CD4-positive, alpha-beta memory T cell (primary cell): Measurements from ENCODE around the gene SAP25. TPM values are rescaled to one million over a fixed set of nuclear protein-coding genes. Genes with fewer than 3 reads are reported as not detected.

Experiments
- CTCF ChIA-PET: fragments of 350-600 bp; sonication (Branson Sonifier 250); formaldehyde crosslinking; loops from one replicate; lab custom pipeline; 2021; ENCODE audit warnings: inconsistent platforms; ENCODE audit not compliant: partially characterized antibody; lab: Charles Lee
- POLR2A ChIA-PET: fragments of 350-600 bp; sonication (Branson Sonifier 250); formaldehyde crosslinking; loops from one replicate; lab custom pipeline; 2021; ENCODE audit not compliant: partially characterized antibody; lab: Charles Lee
- DNase-seq, 5 donors: peaks; one replicate each; pipeline versions ENCODE4 v3.0.0 to v3.0.0-alpha.2; 2020 to 2022; ENCODE audit warnings: mixed read lengths in 1 of 5
- H3K27ac ChIP-seq: one replicate; pipeline ENCODE4 v1.7.0; 2013; ENCODE audit warnings: low read depth, low read length
- H3K27me3 ChIP-seq: 2 replicates; pipeline ENCODE4 v1.7.0; 2013; ENCODE audit warnings: mild to moderate bottlenecking, low read length, moderate library complexity; ENCODE audit not compliant: insufficient read depth
- H3K36me3 ChIP-seq: 2 replicates; pipeline ENCODE4 v1.7.0; 2013; ENCODE audit warnings: mild to moderate bottlenecking, low read length, moderate library complexity; ENCODE audit not compliant: insufficient read depth
- H3K4me1 ChIP-seq: 2 replicates; pipeline ENCODE4 v1.7.0; 2013; ENCODE audit warnings: mild to moderate bottlenecking, low read length, moderate library complexity; ENCODE audit not compliant: insufficient read depth
- H3K4me3 ChIP-seq, 2 donors: one replicate each; pipeline ENCODE4 v1.7.0; 2013; ENCODE audit warnings: low read length in 2 of 2, mild to moderate bottlenecking in 1 of 2
- H3K9me3 ChIP-seq, 2 donors: one replicate each; pipeline ENCODE4 v1.7.0; 2013; ENCODE audit warnings: low read length in 2 of 2, control low read depth in 1 of 2; ENCODE audit not compliant: control insufficient read depth in 1 of 2
- H3K27ac Mint-ChIP-seq, 7 donors: one replicate each; pipeline ENCODE4 v1.8.0; 2020 to 2021; ENCODE audit warnings: mixed read lengths in 7 of 7, mild to moderate bottlenecking in 6 of 7, inconsistent platforms in 3 of 7, moderate library complexity in 3 of 7
- H3K27me3 Mint-ChIP-seq, 2 donors: one replicate each; pipeline ENCODE4 v1.8.0; 2020 to 2021; ENCODE audit warnings: mixed read lengths in 2 of 2
- H3K36me3 Mint-ChIP-seq, 2 donors: one replicate each; pipeline ENCODE4 v1.8.0; 2020 to 2021; ENCODE audit warnings: mixed read lengths in 2 of 2, inconsistent platforms in 1 of 2, mild to moderate bottlenecking in 1 of 2
- H3K4me1 Mint-ChIP-seq, 4 donors: one replicate each; pipeline ENCODE4 v1.8.0; 2020 to 2021; ENCODE audit warnings: mixed read lengths in 4 of 4, mild to moderate bottlenecking in 1 of 4
- H3K4me3 Mint-ChIP-seq, 8 donors: one replicate each; pipeline ENCODE4 v1.8.0; 2020 to 2021; ENCODE audit warnings: mixed read lengths in 8 of 8, mild to moderate bottlenecking in 7 of 8, moderate library complexity in 6 of 8, inconsistent platforms in 3 of 8
- H3K9me3 Mint-ChIP-seq, 8 donors: one replicate each; pipeline ENCODE4 v1.8.0; 2020 to 2021; ENCODE audit warnings: mixed read lengths in 8 of 8, mild to moderate bottlenecking in 5 of 8, inconsistent platforms in 3 of 8, moderate library complexity in 1 of 8
- intact Hi-C: fragments of 100-400 bp; cut with micrococcal nuclease; formaldehyde crosslinking; loops from one replicate; pipeline ENCODE4 v1.15.1; 2023
- polyA plus RNA-seq, 2 donors: library from polyadenylated mRNA; unstranded; fragments of 300-500 nt; fragmentation: Illumina TruSeq; gene quantifications; one replicate each; pipeline ENCODE4 v1.2.3, GENCODE V29; 2021
- total RNA-seq, 2 experiments: library from RNA; stranded (reverse); gene quantifications; one replicate each; pipeline ENCODE4 v1.2.3, GENCODE V29; 2021

Gene SAP25
- total and polyA plus RNA-seq, 4 experiments from 2014 or later: 0.72 to 126 (median 119) TPM; not detected in 1

DNA sequence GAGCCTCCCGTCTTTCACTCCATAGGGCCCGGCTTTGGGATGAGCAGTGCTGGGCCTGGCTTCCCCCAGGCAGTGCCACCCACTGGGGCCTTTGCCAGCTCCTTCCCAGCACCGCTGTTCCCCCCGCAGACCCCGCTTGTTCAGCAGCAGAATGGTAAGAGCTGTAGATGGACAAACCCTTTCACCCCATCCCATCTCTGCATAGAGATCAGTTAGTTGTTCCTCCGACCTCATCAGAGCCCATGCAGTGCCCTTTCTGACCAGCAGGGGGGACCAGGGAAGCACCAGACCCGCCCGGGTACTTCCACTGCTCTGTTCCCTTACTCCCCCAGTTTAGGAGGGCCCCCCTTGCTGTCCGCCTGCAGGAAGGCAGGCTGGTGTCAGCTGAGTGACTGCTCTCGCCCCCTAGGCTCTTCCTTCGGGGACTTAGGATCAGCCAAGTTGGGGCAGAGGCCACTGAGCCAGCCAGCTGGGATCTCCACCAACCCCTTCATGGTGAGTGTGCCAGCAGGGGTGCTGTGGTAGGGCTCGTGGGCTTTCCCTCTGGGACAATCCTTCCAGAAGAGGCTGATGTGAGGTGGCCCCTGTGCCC, 9.8 kb downstream of the SAP25 start:
- Histone ChIP-seq H3K4me1 (peaks cover 29% of the 10 kb centered on the region), H3K36me3 (peaks cover 27% of the 10 kb centered on the region), H3K27ac (peak overlapping the region; percentile 32), H3K9me3 (no peaks in the 10 kb centered on the region), H3K4me3 (no peak overlapping the region), H3K27me3 (no peaks in the 10 kb centered on the region)
- peaks cover 8 to 33% of the 10 kb centered on the region in 2 donors for H3K36me3 Mint-ChIP-seq
- H3K27ac Mint-ChIP-seq: peak overlapping the region; percentile 39 to 84 (median 59)
- ChIA-PET CTCF (interaction anchor here (0.6 to 13.2 kb wide), 29 partner anchors 10 to 387 kb away, joined by 3 to 266 read pairs (median 5); partner anchors contain the start of genes AGFG2, FBXO24, GIGYF1 and GPC2), POLR2A (interaction anchor here (0.8 to 12.1 kb wide), 14 partner anchors 15 to 135 kb away, joined by 3 to 307 read pairs (median 4); partner anchors contain the start of genes FBXO24, GNB2, LRCH4 and MEPCE)
- DNase-seq: peak; percentile 74 to 80 (median 77)
- H3K4me3 Mint-ChIP-seq: no peak overlapping the region
- intact Hi-C loops: loop anchor here (1.0 kb wide), 4 partner anchors 24 to 161 kb away; no protein-coding TSS in a partner anchor
- peaks cover 16 to 40% (median 29%) of the 10 kb centered on the region in 4 donors for H3K4me1 Mint-ChIP-seq
- no peaks in the 10 kb centered on the region for H3K27me3 Mint-ChIP-seq
- H3K9me3 Mint-ChIP-seq: no peaks in the 10 kb centered on the region

DNA sequence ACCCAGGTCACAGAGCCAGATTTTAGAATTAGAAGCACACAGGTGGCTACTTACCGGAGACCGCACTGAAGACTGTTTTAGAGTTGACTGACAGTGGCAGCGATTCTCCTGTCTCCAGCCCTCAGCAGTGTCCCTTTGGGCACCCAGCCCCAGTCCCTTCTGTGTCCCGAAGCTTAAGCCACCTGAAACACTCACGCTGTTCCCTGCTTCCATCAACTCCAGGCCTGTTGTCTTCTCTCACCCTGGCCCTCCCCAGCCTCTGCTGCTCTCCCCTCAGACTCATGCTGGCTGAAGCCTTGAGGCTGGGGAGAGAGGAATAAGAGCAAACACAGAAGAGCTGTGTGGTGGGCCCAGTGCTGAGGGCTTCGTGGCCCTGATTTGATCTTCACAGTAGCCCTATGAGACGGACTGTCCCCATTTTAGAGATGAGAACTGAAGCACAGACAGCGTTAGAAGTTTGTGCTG, 10.6 kb downstream of the SAP25 start:
- CTCF ChIA-PET: interaction anchor here (0.7 to 13.2 kb wide), 19 partner anchors 9 to 161 kb away, joined by 3 to 266 read pairs (median 9); partner anchors contain the start of genes AGFG2, FBXO24, GIGYF1 and LRCH4
- POLR2A ChIA-PET: interaction anchor here (0.8 to 12.1 kb wide), 8 partner anchors 14 to 134 kb away, joined by 3 to 307 read pairs (median 4); partner anchors contain the start of genes FBXO24, GNB2, LRCH4 and MEPCE
- Histone ChIP-seq H3K36me3 (peaks cover 27% of the 10 kb centered on the region), H3K9me3 (no peaks in the 10 kb centered on the region), H3K27ac (no peak overlapping the region), H3K4me1 (peaks cover 25% of the 10 kb centered on the region), H3K27me3 (no peaks in the 10 kb centered on the region), H3K4me3 (no peak overlapping the region)
- Mint-ChIP-seq H3K36me3 (peaks cover 8 to 36% of the 10 kb centered on the region in 2 donors), H3K4me3 (no peak overlapping the region), H3K27me3 (no peaks in the 10 kb centered on the region), H3K9me3 (no peaks in the 10 kb centered on the region), H3K27ac (peak overlapping the region in 1 of 7 donors; percentile 79), H3K4me1 (peaks cover 12 to 36% (median 23%) of the 10 kb centered on the region in 4 donors)
- intact Hi-C loops: no loop called here
- DNase-seq: no peak

GRCh38 chr7:100562195-100563099, 11.3 kb downstream of the SAP25 start:
- Histone ChIP-seq H3K4me1 (peaks cover 18% of the 10 kb centered on the region), H3K27me3 (no peaks in the 10 kb centered on the region), H3K36me3 (peaks cover 27% of the 10 kb centered on the region), H3K4me3 (no peak overlapping the region), H3K27ac (no peak overlapping the region), H3K9me3 (no peaks in the 10 kb centered on the region)
- ChIA-PET CTCF (interaction anchor here (0.7 to 13.2 kb wide), 15 partner anchors 15 to 162 kb away, joined by 3 to 266 read pairs (median 9); partner anchors contain the start of genes AGFG2, FBXO24, GIGYF1 and LRCH4), POLR2A (interaction anchor here (1.1 to 12.1 kb wide), 4 partner anchors 17 to 93 kb away, joined by 4 to 307 read pairs (median 29); partner anchors contain the start of genes FBXO24 and LRCH4)
- Mint-ChIP-seq H3K4me1 (peaks cover 12 to 29% (median 18%) of the 10 kb centered on the region in 4 donors), H3K27ac (peak overlapping the region in 2 of 7 donors; percentile 29 to 79), H3K4me3 (no peak overlapping the region), H3K27me3 (no peaks in the 10 kb centered on the region), H3K9me3 (no peaks in the 10 kb centered on the region), H3K36me3 (peaks cover 8 to 37% of the 10 kb centered on the region in 2 donors)
- intact Hi-C loops: no loop called here
- DNase-seq: no peak

GRCh38 chr7:100561491-100562194, 12.1 kb downstream of the SAP25 start:
- ChIA-PET POLR2A (interaction anchor here (1.1 to 4.0 kb wide), 3 partner anchors 16 to 92 kb away, joined by 4 to 51 read pairs (median 10); partner anchors contain the start of genes FBXO24 and LRCH4), CTCF (interaction anchor here (0.7 to 13.2 kb wide), 16 partner anchors 16 to 163 kb away, joined by 3 to 266 read pairs (median 12); partner anchors contain the start of genes AGFG2, FBXO24, GIGYF1 and LRCH4)
- H3K4me1 Mint-ChIP-seq: peaks cover 12 to 29% (median 17%) of the 10 kb centered on the region in 4 donors
- no peaks in the 10 kb centered on the region for H3K9me3 ChIP-seq
- no peak for DNase-seq
- no peak overlapping the region for H3K4me3 Mint-ChIP-seq
- H3K36me3 ChIP-seq: peaks cover 28% of the 10 kb centered on the region
- peaks cover 17% of the 10 kb centered on the region for H3K4me1 ChIP-seq
- peaks cover 14 to 43% of the 10 kb centered on the region in 2 donors for H3K36me3 Mint-ChIP-seq
- no peak overlapping the region for H3K4me3 ChIP-seq
- H3K27me3 ChIP-seq: no peaks in the 10 kb centered on the region
- intact Hi-C loops: no loop called here
- no peaks in the 10 kb centered on the region for H3K9me3 Mint-ChIP-seq
- H3K27me3 Mint-ChIP-seq: no peaks in the 10 kb centered on the region
- peak overlapping the region in 1 of 7 donors; percentile 31 for H3K27ac Mint-ChIP-seq
- no peak overlapping the region for H3K27ac ChIP-seq

- no peaks in the 10 kb centered on the region for H3K9me3 ChIP-seq
- DNase-seq: no peak
- H3K4me1 Mint-ChIP-seq: peaks cover 12 to 28% (median 15%) of the 10 kb centered on the region in 4 donors
- no peak overlapping the region for H3K27ac ChIP-seq
- H3K27me3 Mint-ChIP-seq: no peaks in the 10 kb centered on the region
- H3K27ac Mint-ChIP-seq: peak overlapping the region in 2 of 7 donors; percentile 34 to 65
- H3K27me3 ChIP-seq: no peaks in the 10 kb centered on the region
- POLR2A ChIA-PET: interaction anchor here (0.7 to 4.0 kb wide), 18 partner anchors 9 to 134 kb away, joined by 3 to 51 read pairs (median 8); partner anchors contain the start of genes AGFG2, MOSPD3, NYAP1 and TSC22D4
- peaks cover 0 to 2% (median 0%) of the 10 kb centered on the region in 8 donors for H3K9me3 Mint-ChIP-seq
- intact Hi-C loops: loop anchor here (1.0 to 2.0 kb wide), 6 partner anchors 20 to 166 kb away; partner anchors contain the start of genes AGFG2 and NYAP1
- H3K4me1 ChIP-seq: peaks cover 15% of the 10 kb centered on the region
- peaks cover 27 to 57% of the 10 kb centered on the region in 2 donors for H3K36me3 Mint-ChIP-seq
- H3K36me3 ChIP-seq: peaks cover 45% of the 10 kb centered on the region
- CTCF ChIA-PET: interaction anchor here (0.7 to 13.2 kb wide), 31 partner anchors 8 to 212 kb away, joined by 3 to 266 read pairs (median 6); partner anchors contain the start of genes AGFG2, FBXO24, LRCH4 and NYAP1
- H3K4me3 Mint-ChIP-seq: no peak overlapping the region
- H3K4me3 ChIP-seq: no peak overlapping the region
Observed at GRCh38 chr7:100559127-100559526, 14.6 kb downstream of the SAP25 start.

DNA sequence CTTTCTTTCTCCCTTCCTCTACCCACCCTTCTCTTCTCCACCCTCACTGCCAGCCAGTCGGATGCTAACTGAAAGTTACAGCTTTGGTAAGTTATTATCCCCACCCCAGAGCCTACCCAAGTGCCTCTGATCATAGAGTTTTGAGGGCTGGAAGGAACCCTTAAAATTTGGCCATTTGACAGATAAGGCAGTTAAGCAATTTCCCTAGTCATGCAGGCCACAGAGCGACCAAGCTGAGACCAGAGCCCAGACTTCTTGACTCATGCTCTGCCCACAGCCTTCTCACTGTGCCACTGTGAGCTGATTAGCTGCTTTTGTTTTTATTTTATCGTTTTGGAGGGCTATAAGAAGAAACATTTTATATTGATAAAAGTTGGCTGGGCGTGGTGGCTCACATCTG, 17.2 kb downstream of the SAP25 start:
- Mint-ChIP-seq H3K4me3 (no peak overlapping the region), H3K27me3 (no peaks in the 10 kb centered on the region), H3K36me3 (peaks cover 32 to 60% of the 10 kb centered on the region in 2 donors), H3K27ac (peak overlapping the region in 4 of 7 donors; percentile 12 to 82 (median 62)), H3K4me1 (peaks cover 8 to 26% (median 13%) of the 10 kb centered on the region in 4 donors), H3K9me3 (peaks cover 0 to 2% (median 0%) of the 10 kb centered on the region in 8 donors)
- Histone ChIP-seq H3K36me3 (peaks cover 46% of the 10 kb centered on the region), H3K4me1 (peaks cover 12% of the 10 kb centered on the region), H3K27me3 (no peaks in the 10 kb centered on the region), H3K4me3 (no peak overlapping the region), H3K9me3 (no peaks in the 10 kb centered on the region), H3K27ac (no peak overlapping the region)
- no peak for DNase-seq
- CTCF ChIA-PET: interaction anchor here (1.0 to 13.2 kb wide), 8 partner anchors 10 to 135 kb away, joined by 3 to 254 read pairs (median 4); partner anchors contain the start of gene AGFG2
- intact Hi-C loops: no loop called here
- POLR2A ChIA-PET: interaction anchor here (0.8 to 2.9 kb wide), 5 partner anchors 13 to 137 kb away, joined by 4 to 17 read pairs (median 6); partner anchors contain the start of genes FBXO24, GIGYF1 and LRCH4
